ENCODE measurements around the gene GARNL3. TPM values are rescaled to one million over a fixed set of nuclear protein-coding genes. Genes with fewer than 3 reads are reported as not detected.

GARNL3 gene
- total RNA-seq, 4 donors from 2014 or later, result 8.9 to 17.9 (median 12.2) TPM

GRCh38 chr9:127291246-127291778 lies 26.7 kb downstream of the GARNL3 start:
- Histone ChIP-seq H3K27ac (replicated peaks in 1 of 4) (no peak overlapping the region), H3K36me3 (peaks cover 0 to 7% (median 2%) of the 10 kb centered on the region in 4 donors), H3K27me3 (no peaks in the 10 kb centered on the region), H3K9me3 (no peaks in the 10 kb centered on the region), H3K4me3 (no peak overlapping the region), H3K4me1 (peaks cover 0 to 7% (median under 1%) of the 10 kb centered on the region in 4 donors)
- WGBS, result 96% methylated on average over 3 of the region's 4 CpGs
- intact Hi-C loops (cut with DNase I), result no loop called here
- TF ChIP-seq CTCF (IDR thresholded peaks at IDR 0.05), result no peak
- no peak for TF ChIP-seq POLR2A (IDR thresholded peaks at IDR 0.05; ENCODE audit: low read depth)
- TF ChIP-seq POLR2AphosphoS5 (IDR thresholded peaks at IDR 0.05), result no peak
- TF ChIP-seq EP300 (IDR thresholded peaks at IDR 0.05), result no peak
- no peak for DNase-seq (ENCODE audit: extremely low spot score)

GRCh38 chr9:127292415-127292814 lies 27.8 kb downstream of the GARNL3 start:
- WGBS, result 97% methylated on average over 4 of the region's 4 CpGs
- TF ChIP-seq EP300 (IDR thresholded peaks at IDR 0.05) (no peak), POLR2A (IDR thresholded peaks at IDR 0.05; ENCODE audit: low read depth) (no peak), POLR2AphosphoS5 (IDR thresholded peaks at IDR 0.05) (no peak), CTCF (IDR thresholded peaks at IDR 0.05) (no peak)
- Histone ChIP-seq H3K27me3 (no peaks in the 10 kb centered on the region), H3K9me3 (no peaks in the 10 kb centered on the region), H3K4me1 (peaks cover 0 to 7% (median 0%) of the 10 kb centered on the region in 4 donors), H3K36me3 (peaks cover 0 to 7% (median 2%) of the 10 kb centered on the region in 4 donors), H3K4me3 (no peak overlapping the region), H3K27ac (replicated peaks in 1 of 4) (no peak overlapping the region)
- intact Hi-C loops (cut with DNase I), result no loop called here
- DNase-seq (ENCODE audit: extremely low spot score), result peak; percentile 84

- intact Hi-C loops (cut with DNase I), result no loop called here
- TF ChIP-seq POLR2AphosphoS5 (IDR thresholded peaks at IDR 0.05) (no peak), POLR2A (IDR thresholded peaks at IDR 0.05; ENCODE audit: low read depth) (no peak), EP300 (IDR thresholded peaks at IDR 0.05) (no peak), CTCF (IDR thresholded peaks at IDR 0.05) (no peak)
- Histone ChIP-seq H3K4me1 (peaks cover 0 to 7% (median 0%) of the 10 kb centered on the region in 4 donors), H3K27ac (replicated peaks in 1 of 4) (no peak overlapping the region), H3K36me3 (peaks cover 0 to 7% (median 2%) of the 10 kb centered on the region in 4 donors), H3K4me3 (no peak overlapping the region), H3K27me3 (no peaks in the 10 kb centered on the region), H3K9me3 (no peaks in the 10 kb centered on the region)
- WGBS, result 79% methylated on average over 5 of the region's 5 CpGs
- peak; percentile 26 for DNase-seq (ENCODE audit: extremely low spot score)
Measured at GRCh38 chr9:127293328-127293727, 28.8 kb downstream of the GARNL3 start.

- no peak overlapping the region for H3K27ac ChIP-seq (replicated peaks in 1 of 4)
- no peak overlapping the region for H3K4me3 ChIP-seq
- peak; percentile 60 for DNase-seq (ENCODE audit: extremely low spot score)
- peaks cover 0 to 7% (median 0%) of the 10 kb centered on the region in 4 donors for H3K4me1 ChIP-seq
- 87% methylated on average over 1 of the region's 1 CpG for WGBS
- intact Hi-C loops (cut with DNase I), result no loop called here
- H3K36me3 ChIP-seq, result peaks cover 0 to 7% (median 2%) of the 10 kb centered on the region in 4 donors
- TF ChIP-seq EP300 (IDR thresholded peaks at IDR 0.05) (no peak), CTCF (IDR thresholded peaks at IDR 0.05) (no peak), POLR2AphosphoS5 (IDR thresholded peaks at IDR 0.05) (no peak), POLR2A (IDR thresholded peaks at IDR 0.05; ENCODE audit: low read depth) (no peak)
- H3K9me3 ChIP-seq, result no peaks in the 10 kb centered on the region
- no peaks in the 10 kb centered on the region for H3K27me3 ChIP-seq
Measured at GRCh38 chr9:127293767-127294166, 29.2 kb downstream of the GARNL3 start.

GRCh38 chr9:127295005-127295404 lies 30.4 kb downstream of the GARNL3 start:
- peaks cover 0 to 7% (median 2%) of the 10 kb centered on the region in 4 donors for H3K36me3 ChIP-seq
- TF ChIP-seq POLR2AphosphoS5 (IDR thresholded peaks at IDR 0.05), result no peak
- TF ChIP-seq EP300 (IDR thresholded peaks at IDR 0.05), result no peak
- intact Hi-C loops (cut with DNase I), result no loop called here
- no peak overlapping the region for H3K4me3 ChIP-seq
- no peaks in the 10 kb centered on the region for H3K27me3 ChIP-seq
- DNase-seq (ENCODE audit: extremely low spot score), result peak; percentile 60
- H3K9me3 ChIP-seq, result no peaks in the 10 kb centered on the region
- H3K27ac ChIP-seq (replicated peaks in 1 of 4), result no peak overlapping the region
- peaks cover 0 to 7% (median 0%) of the 10 kb centered on the region in 4 donors for H3K4me1 ChIP-seq
- 62% methylated on average over 1 of the region's 1 CpG for WGBS
